ENCODE results near the gene MCTP2. TPM values are rescaled to one million over a fixed set of nuclear protein-coding genes. Genes with fewer than 3 reads are reported as not detected.
A peak's percentile ranks its signal among the peaks of the same experiment; 100 is the strongest.

MCTP2 gene
- total and polyA plus RNA-seq, 2 experiments from 2014 or later: 8.1 to 23.3 TPM

DNA sequence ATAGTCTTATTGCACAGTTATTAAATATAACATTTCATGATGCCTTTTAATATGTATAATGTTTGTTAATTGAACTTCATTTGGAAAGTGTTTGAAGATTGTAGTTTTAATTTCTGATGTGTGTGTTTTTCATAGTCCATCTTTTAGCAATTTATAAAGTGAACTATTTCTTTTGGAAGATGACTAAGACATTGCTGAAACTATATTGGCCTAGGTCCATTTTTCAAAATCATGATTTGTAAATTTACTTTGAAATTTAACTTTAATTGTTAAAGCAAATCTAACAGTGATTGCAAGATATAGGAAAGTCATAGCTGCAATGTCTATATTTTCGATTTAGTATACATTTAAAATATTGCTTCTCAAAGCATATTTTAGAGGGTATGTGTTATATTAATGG is 30.8 kb downstream of the MCTP2 start:
- H3K36me3 ChIP-seq (replicated peaks; ENCODE audit: insufficient read depth, low read depth): no peaks in the 10 kb centered on the region
- H3K4me3 ChIP-seq: no peak overlapping the region
- WGBS (ENCODE audit: low lambda C conversion rate, missing lambda C conversion rate): 87% methylated on average over 1 of the region's 1 CpG
- H2AFZ ChIP-seq: no peak overlapping the region
- H3K79me2 ChIP-seq: peaks cover 21% of the 10 kb centered on the region
- no peak for DNase-seq (ENCODE audit: low spot score)
- H3K9me2 ChIP-seq (replicated peaks; ENCODE audit: insufficient read depth): peaks cover 5% of the 10 kb centered on the region
- TF ChIP-seq, protein P1, sequence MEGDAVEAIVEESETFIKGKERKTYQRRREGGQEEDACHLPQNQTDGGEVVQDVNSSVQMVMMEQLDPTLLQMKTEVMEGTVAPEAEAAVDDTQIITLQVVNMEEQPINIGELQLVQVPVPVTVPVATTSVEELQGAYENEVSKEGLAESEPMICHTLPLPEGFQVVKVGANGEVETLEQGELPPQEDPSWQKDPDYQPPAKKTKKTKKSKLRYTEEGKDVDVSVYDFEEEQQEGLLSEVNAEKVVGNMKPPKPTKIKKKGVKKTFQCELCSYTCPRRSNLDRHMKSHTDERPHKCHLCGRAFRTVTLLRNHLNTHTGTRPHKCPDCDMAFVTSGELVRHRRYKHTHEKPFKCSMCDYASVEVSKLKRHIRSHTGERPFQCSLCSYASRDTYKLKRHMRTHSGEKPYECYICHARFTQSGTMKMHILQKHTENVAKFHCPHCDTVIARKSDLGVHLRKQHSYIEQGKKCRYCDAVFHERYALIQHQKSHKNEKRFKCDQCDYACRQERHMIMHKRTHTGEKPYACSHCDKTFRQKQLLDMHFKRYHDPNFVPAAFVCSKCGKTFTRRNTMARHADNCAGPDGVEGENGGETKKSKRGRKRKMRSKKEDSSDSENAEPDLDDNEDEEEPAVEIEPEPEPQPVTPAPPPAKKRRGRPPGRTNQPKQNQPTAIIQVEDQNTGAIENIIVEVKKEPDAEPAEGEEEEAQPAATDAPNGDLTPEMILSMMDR (IDR thresholded peaks at IDR 0.05; ENCODE audit: poor library complexity): no peak
- no peak for TF ChIP-seq EZH2 (IDR thresholded peaks at IDR 0.05; ENCODE audit: borderline replicate concordance)
- no peak for TF ChIP-seq EZH2phosphoT487 (IDR thresholded peaks at IDR 0.05; ENCODE audit: low read depth, severe bottlenecking, unreplicated experiment)
- H3K9me3 ChIP-seq (ENCODE audit: low read depth): no peaks in the 10 kb centered on the region
- no peak overlapping the region for H3K27ac ChIP-seq
- no peaks in the 10 kb centered on the region for H3K27me3 ChIP-seq
- H3K4me2 ChIP-seq: no peak overlapping the region
- H3K4me1 ChIP-seq (ENCODE audit: insufficient read depth): no peaks in the 10 kb centered on the region
- H4K20me1 ChIP-seq (ENCODE audit: insufficient read depth, poor library complexity, severe bottlenecking): no peaks in the 10 kb centered on the region

DNA sequence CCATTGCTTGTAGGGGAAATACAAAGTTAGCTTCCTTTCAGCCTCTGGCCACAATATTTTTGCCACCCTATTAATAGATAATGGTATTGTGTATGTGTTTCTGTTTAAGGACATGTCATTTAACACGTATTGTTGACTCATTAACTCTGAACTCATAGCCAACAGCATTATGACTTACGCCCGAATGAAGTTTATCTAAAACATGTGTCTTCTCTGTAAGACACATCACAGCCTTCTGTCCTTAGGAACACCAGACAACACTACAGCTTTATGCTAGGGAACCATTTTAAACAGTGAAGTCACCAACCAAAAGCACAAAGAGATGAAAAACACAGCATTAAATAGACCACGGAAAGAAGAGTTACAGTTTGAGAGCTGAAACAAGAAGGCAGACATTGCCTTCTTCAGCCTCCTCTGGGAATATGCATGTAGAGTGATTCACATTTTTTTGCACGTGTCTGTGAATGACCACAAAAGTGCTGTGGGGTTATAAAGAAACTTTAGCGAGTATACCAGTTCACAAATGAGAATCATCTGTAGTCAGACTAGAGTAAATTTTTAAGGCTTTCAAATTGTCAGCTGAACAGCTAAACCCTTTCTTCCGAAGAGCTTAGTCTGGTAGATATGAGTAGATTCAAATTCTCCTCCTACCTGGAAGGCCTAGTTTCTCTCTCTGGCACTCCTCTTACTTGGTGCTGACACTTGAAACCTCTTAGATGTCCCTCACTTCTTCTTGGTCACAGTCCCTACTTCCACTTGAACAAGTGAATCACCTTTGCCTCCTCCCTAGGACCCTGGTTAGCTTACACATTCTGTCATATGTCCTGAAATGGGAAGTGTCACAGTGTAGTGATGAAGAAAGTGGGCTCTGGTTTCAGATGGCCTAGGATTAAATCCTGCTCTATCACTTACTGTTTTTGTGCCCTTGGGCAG is 32.2 kb downstream of the MCTP2 start:
- peak overlapping the region; percentile 47 for H3K27ac ChIP-seq
- no peak overlapping the region for H3K4me2 ChIP-seq
- 76% methylated on average over 7 of the region's 7 CpGs for WGBS (ENCODE audit: low lambda C conversion rate, missing lambda C conversion rate)

DNA sequence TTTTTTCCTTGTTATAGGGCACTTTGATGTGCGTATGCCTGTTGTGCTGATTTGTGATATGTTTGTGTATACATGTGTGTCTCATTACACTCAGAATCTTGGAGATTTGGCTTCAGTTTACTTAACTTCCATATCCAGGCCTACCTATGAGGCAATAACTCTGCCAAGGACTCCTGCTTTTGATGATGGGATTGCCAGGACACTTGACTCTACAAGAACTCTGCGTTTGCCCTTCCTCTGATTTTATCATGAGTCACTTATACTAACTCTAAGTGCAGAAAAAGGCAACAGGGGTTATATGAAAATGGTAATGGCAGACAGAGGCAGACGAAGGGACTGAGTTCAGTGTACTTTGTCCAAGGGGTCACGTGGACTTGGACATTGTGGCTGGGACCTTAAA is 33.6 kb downstream of the MCTP2 start:
- no peak for DNase-seq (ENCODE audit: low spot score)
- Histone ChIP-seq H3K36me3 (replicated peaks; ENCODE audit: insufficient read depth, low read depth) (no peaks in the 10 kb centered on the region), H3K27ac (no peak overlapping the region), H2AFZ (no peak overlapping the region), H3K9me3 (ENCODE audit: low read depth) (no peaks in the 10 kb centered on the region), H4K20me1 (ENCODE audit: insufficient read depth, poor library complexity, severe bottlenecking) (no peaks in the 10 kb centered on the region), H3K4me2 (no peak overlapping the region), H3K79me2 (peaks cover 22% of the 10 kb centered on the region), H3K9me2 (replicated peaks; ENCODE audit: insufficient read depth) (peaks cover 5% of the 10 kb centered on the region), H3K27me3 (no peaks in the 10 kb centered on the region), H3K4me1 (ENCODE audit: insufficient read depth) (no peaks in the 10 kb centered on the region), H3K4me3 (no peak overlapping the region)
- WGBS (ENCODE audit: low lambda C conversion rate, missing lambda C conversion rate): 85% methylated on average over 4 of the region's 4 CpGs
- TF ChIP-seq EZH2phosphoT487 (IDR thresholded peaks at IDR 0.05; ENCODE audit: low read depth, severe bottlenecking, unreplicated experiment) (no peak), EZH2 (IDR thresholded peaks at IDR 0.05; ENCODE audit: borderline replicate concordance) (no peak)
- TF ChIP-seq, protein P1 (IDR thresholded peaks at IDR 0.05; ENCODE audit: poor library complexity): no peak

More for the DNA sequence above, 32.2 kb downstream of the MCTP2 start:
- no peak overlapping the region for H3K4me3 ChIP-seq
- no peak for TF ChIP-seq EZH2 (IDR thresholded peaks at IDR 0.05; ENCODE audit: borderline replicate concordance)
- TF ChIP-seq EZH2phosphoT487 (IDR thresholded peaks at IDR 0.05; ENCODE audit: low read depth, severe bottlenecking, unreplicated experiment): no peak
- TF ChIP-seq, protein P1 (IDR thresholded peaks at IDR 0.05; ENCODE audit: poor library complexity): no peak
- H3K4me1 ChIP-seq (ENCODE audit: insufficient read depth): no peaks in the 10 kb centered on the region
- H3K9me2 ChIP-seq (replicated peaks; ENCODE audit: insufficient read depth): peaks cover 5% of the 10 kb centered on the region
- no peaks in the 10 kb centered on the region for H4K20me1 ChIP-seq (ENCODE audit: insufficient read depth, poor library complexity, severe bottlenecking)
- no peaks in the 10 kb centered on the region for H3K36me3 ChIP-seq (replicated peaks; ENCODE audit: insufficient read depth, low read depth)
- no peak overlapping the region for H2AFZ ChIP-seq
- no peaks in the 10 kb centered on the region for H3K27me3 ChIP-seq
- no peaks in the 10 kb centered on the region for H3K9me3 ChIP-seq (ENCODE audit: low read depth)
- H3K79me2 ChIP-seq: peaks cover 18% of the 10 kb centered on the region
- DNase-seq (ENCODE audit: low spot score): no peak
